ENCODE results near the gene MTFP1.

DNA sequence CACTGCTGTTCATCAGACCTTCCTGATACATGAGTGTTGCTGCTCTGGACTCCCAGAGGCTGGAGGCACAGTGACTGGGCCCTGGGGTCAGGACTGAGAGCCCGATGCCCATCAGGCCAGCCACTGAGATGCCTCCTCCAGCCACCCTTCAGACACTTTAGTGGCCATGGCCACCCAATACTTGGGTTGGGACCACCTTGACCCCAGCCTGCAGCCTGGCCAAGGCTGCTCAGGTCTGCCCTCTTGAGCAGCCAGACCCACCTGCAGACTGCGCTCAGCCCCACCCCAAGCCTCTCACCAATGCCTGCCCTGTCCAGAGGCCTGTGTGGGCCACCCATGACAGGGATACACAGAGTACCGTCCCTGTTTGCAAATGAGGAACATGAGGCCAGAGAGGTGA lies 42.5 kb upstream of the MTFP1 start:
- TF ChIP-seq, protein P1, sequence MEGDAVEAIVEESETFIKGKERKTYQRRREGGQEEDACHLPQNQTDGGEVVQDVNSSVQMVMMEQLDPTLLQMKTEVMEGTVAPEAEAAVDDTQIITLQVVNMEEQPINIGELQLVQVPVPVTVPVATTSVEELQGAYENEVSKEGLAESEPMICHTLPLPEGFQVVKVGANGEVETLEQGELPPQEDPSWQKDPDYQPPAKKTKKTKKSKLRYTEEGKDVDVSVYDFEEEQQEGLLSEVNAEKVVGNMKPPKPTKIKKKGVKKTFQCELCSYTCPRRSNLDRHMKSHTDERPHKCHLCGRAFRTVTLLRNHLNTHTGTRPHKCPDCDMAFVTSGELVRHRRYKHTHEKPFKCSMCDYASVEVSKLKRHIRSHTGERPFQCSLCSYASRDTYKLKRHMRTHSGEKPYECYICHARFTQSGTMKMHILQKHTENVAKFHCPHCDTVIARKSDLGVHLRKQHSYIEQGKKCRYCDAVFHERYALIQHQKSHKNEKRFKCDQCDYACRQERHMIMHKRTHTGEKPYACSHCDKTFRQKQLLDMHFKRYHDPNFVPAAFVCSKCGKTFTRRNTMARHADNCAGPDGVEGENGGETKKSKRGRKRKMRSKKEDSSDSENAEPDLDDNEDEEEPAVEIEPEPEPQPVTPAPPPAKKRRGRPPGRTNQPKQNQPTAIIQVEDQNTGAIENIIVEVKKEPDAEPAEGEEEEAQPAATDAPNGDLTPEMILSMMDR (IDR thresholded peaks at IDR 0.05; ENCODE audit: low read depth, low read length, missing input control), result no peak
- TF ChIP-seq TAF1 (conservative IDR thresholded peaks at IDR 0.05) (no peak), YY1 (IDR thresholded peaks at IDR 0.05) (no peak), SP1 (IDR thresholded peaks at IDR 0.05) (no peak), JUND (IDR thresholded peaks at IDR 0.05) (no peak), HNF4G (IDR thresholded peaks at IDR 0.05) (no peak)
- TF ChIP-seq, protein P2, sequence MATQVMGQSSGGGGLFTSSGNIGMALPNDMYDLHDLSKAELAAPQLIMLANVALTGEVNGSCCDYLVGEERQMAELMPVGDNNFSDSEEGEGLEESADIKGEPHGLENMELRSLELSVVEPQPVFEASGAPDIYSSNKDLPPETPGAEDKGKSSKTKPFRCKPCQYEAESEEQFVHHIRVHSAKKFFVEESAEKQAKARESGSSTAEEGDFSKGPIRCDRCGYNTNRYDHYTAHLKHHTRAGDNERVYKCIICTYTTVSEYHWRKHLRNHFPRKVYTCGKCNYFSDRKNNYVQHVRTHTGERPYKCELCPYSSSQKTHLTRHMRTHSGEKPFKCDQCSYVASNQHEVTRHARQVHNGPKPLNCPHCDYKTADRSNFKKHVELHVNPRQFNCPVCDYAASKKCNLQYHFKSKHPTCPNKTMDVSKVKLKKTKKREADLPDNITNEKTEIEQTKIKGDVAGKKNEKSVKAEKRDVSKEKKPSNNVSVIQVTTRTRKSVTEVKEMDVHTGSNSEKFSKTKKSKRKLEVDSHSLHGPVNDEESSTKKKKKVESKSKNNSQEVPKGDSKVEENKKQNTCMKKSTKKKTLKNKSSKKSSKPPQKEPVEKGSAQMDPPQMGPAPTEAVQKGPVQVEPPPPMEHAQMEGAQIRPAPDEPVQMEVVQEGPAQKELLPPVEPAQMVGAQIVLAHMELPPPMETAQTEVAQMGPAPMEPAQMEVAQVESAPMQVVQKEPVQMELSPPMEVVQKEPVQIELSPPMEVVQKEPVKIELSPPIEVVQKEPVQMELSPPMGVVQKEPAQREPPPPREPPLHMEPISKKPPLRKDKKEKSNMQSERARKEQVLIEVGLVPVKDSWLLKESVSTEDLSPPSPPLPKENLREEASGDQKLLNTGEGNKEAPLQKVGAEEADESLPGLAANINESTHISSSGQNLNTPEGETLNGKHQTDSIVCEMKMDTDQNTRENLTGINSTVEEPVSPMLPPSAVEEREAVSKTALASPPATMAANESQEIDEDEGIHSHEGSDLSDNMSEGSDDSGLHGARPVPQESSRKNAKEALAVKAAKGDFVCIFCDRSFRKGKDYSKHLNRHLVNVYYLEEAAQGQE (IDR thresholded peaks at IDR 0.05), result no peak
- TF ChIP-seq, protein P3, sequence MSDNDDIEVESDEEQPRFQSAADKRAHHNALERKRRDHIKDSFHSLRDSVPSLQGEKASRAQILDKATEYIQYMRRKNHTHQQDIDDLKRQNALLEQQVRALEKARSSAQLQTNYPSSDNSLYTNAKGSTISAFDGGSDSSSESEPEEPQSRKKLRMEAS (IDR thresholded peaks at IDR 0.05), result no peak
- TF ChIP-seq, protein P4, sequence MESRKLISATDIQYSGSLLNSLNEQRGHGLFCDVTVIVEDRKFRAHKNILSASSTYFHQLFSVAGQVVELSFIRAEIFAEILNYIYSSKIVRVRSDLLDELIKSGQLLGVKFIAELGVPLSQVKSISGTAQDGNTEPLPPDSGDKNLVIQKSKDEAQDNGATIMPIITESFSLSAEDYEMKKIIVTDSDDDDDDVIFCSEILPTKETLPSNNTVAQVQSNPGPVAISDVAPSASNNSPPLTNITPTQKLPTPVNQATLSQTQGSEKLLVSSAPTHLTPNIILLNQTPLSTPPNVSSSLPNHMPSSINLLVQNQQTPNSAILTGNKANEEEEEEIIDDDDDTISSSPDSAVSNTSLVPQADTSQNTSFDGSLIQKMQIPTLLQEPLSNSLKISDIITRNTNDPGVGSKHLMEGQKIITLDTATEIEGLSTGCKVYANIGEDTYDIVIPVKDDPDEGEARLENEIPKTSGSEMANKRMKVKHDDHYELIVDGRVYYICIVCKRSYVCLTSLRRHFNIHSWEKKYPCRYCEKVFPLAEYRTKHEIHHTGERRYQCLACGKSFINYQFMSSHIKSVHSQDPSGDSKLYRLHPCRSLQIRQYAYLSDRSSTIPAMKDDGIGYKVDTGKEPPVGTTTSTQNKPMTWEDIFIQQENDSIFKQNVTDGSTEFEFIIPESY (IDR thresholded peaks at IDR 0.05), result no peak

Data from liver (tissue), 3 donors.